Fibroblast of pulmonary artery (primary cell): ENCODE data around the gene CAMTA1.

Experiments
- DNase-seq: peaks from one replicate; pipeline ENCODE4 v3.0.0-alpha.2; 2010; ENCODE audit warnings: low read depth
- H3K4me3 ChIP-seq: replicated peaks from 2 replicates; pipeline ENCODE4 v1.5.1; 2011; ENCODE audit warnings: low read depth, mild to moderate bottlenecking, control low read depth, low read length, moderate library complexity
- TF ChIP-seq, protein P1 (sequence below): IDR thresholded peaks from 2 replicates; pipeline ENCODE4 v1.5.1; 2011; ENCODE audit warnings: mild to moderate bottlenecking, control low read depth, low read length, inconsistent platforms; ENCODE audit errors: missing control alignments

CAMTA1 gene

DNA sequence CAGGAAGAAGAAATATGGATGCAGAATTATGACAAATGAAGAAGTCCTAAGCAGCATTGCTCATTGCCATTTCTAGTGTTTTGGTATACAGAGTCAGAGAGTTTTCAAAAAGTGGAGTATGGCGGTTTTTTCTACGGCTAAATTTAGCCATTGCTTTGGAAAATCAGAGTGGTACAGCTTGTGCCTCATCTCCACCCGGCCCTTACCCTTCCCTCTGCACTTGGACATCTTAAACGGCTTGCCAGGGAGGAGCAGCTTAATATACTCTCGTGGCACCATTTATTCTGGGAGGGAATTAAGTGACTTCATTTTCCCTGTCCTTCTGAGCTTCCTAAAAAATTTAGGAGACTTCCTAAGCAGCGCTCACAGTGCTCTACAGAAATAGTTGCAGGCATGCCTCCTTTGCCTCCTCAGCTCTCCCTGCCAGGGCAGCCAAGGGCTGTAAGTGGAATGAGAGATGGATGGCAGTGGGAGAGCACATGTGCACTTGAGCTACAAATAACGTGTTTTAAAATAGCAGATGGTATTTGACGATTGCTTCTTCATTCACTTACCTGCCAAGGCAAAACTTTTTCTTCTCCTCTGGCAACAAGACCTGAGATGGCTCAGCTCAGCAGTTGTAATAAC, 934.3 kb downstream of the CAMTA1 start:
- TF ChIP-seq, protein P1, sequence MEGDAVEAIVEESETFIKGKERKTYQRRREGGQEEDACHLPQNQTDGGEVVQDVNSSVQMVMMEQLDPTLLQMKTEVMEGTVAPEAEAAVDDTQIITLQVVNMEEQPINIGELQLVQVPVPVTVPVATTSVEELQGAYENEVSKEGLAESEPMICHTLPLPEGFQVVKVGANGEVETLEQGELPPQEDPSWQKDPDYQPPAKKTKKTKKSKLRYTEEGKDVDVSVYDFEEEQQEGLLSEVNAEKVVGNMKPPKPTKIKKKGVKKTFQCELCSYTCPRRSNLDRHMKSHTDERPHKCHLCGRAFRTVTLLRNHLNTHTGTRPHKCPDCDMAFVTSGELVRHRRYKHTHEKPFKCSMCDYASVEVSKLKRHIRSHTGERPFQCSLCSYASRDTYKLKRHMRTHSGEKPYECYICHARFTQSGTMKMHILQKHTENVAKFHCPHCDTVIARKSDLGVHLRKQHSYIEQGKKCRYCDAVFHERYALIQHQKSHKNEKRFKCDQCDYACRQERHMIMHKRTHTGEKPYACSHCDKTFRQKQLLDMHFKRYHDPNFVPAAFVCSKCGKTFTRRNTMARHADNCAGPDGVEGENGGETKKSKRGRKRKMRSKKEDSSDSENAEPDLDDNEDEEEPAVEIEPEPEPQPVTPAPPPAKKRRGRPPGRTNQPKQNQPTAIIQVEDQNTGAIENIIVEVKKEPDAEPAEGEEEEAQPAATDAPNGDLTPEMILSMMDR = no peak
- H3K4me3 ChIP-seq = no peak overlapping the region
- no peak for DNase-seq

DNA sequence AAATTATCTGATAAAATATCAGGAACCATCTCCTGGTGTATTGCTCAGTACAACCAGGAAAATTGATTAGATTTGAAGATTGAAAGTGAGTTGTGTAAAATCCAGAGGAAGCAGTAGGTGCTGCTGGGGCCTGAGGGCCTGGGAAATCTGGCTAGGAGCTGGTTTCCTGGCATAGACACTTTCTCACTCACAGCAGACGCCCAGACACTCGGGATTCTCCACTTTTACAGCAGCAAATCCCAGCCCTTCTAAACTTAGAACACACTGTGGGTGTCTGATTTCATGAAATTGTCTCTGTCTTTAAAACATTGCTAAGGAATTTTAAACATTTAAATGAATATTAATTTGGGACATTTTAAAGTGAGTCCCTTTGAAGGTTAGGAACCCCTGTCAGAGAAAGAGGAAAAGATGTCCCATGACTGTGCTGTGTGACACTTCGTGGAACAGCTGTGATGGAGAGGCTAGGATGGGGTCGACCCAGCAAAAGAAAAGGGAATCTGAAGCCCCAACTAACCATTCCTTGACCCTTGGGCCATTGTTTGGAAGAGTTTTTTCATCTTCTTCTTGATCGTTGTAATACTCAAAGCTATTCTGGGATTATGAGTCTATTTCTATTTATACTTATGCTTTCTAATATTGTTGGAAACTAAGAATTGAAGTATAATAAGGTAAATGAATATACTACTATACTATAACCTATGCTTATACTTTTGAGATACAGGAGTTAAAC, 936.9 kb downstream of the CAMTA1 start:
- TF ChIP-seq, protein P1 = no peak
- DNase-seq = no peak
- no peak overlapping the region for H3K4me3 ChIP-seq

DNA sequence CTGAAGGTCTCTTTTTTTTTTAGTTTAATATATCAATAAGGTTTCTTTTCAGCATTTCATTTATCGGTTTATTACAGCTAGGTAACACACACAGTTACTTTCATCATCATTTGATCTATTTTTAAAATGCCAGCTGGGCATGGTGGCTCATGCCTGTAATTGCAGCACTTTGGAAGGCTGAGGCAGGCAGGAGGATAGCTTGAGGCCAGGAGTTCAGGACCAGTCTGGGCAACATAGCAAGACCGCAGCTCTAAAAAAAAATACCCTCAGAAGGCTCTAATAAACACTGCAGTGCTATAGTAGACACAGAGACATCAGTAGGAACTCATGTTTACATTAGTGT, 937.4 kb downstream of the CAMTA1 start:
- no peak overlapping the region for H3K4me3 ChIP-seq
- DNase-seq = no peak
- TF ChIP-seq, protein P1 = no peak

DNA sequence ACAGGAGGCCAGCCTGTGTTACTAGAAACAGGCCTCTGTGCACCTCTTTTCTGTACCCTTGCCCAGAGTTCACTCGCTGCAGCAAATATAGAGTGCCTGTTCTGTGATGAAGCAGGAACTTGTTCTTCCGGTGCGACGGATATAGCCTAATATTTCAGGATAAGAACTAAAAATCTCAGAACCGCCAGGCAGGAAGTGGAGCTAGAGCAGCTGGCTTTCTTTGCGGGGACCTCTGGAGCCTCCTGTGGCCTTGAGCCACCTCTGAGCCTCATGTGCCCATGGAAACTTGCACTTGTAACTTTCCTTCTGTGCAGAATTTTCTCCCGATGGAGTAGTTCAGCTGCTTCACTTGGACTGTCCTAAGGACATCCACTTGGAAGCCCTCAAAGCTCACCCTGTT, 941.4 kb downstream of the CAMTA1 start:
- TF ChIP-seq, protein P1 = no peak
- DNase-seq = no peak
- no peak overlapping the region for H3K4me3 ChIP-seq

DNA sequence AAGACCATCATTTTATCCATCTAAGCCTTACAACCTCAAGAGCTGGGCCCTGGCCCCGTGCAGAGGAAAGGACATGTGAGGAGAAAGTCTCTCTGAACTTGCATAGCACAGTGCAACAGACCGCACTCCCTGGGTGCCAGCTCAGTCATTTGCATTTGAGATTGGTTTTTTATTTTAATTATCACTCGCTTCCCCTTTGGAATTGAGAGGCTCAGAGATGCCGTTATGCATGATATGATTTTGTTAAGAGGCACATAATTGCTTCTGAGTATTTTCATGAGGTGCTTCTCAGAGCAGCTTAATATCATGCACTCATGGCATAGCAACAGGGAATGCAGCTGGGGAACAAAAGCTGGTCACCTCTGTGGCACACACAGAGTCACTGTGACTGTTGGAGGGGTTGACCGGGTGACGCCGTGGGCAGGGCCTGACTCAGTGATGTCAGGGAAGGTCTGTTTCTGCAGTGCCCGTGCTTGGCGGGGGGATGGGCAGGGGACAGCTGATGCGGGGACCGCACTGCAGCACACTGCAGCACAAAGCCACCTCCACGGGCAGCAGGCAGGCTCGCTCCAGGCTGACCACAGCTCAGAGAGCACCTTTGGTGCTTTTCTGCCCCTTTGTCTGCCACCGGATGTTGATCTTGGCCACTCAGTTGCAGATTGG, 942.7 kb downstream of the CAMTA1 start:
- TF ChIP-seq, protein P1 = no peak
- no peak for DNase-seq

DNA sequence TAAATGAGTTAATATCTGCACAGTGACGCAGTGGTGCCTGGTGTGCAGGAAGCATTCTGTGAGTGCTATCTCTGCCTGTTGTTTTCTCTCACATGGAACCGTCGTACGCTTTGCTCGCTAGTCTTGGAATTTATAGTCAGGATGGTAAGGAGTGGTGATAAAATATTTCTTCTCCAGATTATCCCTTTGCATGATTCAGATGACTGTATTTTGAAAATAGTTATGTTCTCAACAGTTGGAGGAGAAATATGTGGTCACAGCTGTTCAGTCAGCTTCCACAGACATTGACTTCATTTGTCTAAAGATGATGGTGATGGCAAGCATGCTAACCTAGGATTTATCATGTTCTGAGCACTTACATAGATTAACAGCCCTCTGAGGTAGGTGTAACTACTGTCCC, 944.5 kb downstream of the CAMTA1 start:
- no peak overlapping the region for H3K4me3 ChIP-seq
- no peak for DNase-seq
- TF ChIP-seq, protein P1 = no peak

More for the DNA sequence above, 942.7 kb downstream of the CAMTA1 start:
- H3K4me3 ChIP-seq = no peak overlapping the region
